ENCODE results near the gene MAP2K5.

Gene MAP2K5

DNA sequence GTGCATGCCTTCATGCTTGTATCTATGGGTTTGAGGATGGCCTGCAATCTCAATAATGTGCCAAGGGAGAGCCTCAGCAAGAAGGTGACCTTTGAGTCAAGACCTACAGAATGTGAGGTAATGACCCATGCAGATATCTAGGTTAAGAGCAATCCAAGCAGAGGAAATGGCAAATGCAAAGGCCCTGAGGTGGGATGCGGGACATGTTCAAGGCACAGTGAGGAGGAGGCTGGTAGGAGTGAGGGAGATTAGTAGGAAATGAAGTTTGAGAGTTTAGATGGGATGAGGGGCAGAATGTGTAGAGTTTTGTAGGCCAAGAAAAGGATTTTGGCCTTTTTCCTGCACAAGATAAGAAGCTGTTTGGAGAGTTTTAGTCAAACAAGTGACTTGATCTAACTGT, 4.7 kb upstream of the MAP2K5 start:
- no peak overlapping the region for H3K27ac Mint-ChIP-seq
- H3K4me3 Mint-ChIP-seq: peak overlapping the region; percentile 1
- H3K4me1 Mint-ChIP-seq: peaks cover 16% of the 10 kb centered on the region
- no peak for ATAC-seq (ENCODE audit: low read depth)
- DNase-seq (ENCODE audit: low spot score in 2 of 2): no peak
- H3K9me3 Mint-ChIP-seq: no peaks in the 10 kb centered on the region
- peaks cover 12% of the 10 kb centered on the region for H3K27me3 Mint-ChIP-seq
- H3K36me3 Mint-ChIP-seq: no peaks in the 10 kb centered on the region

- ATAC-seq (ENCODE audit: low read depth) (no peak), DNase-seq (ENCODE audit: low spot score in 2 of 2) (no peak)
- Mint-ChIP-seq H3K4me3 (peak overlapping the region; percentile 95), H3K36me3 (peaks cover 7% of the 10 kb centered on the region), H3K27me3 (no peaks in the 10 kb centered on the region), H3K27ac (peak overlapping the region; percentile 94), H3K4me1 (peaks cover 39% of the 10 kb centered on the region), H3K9me3 (no peaks in the 10 kb centered on the region)
These were observed 830 bp downstream of the MAP2K5 start for GRCh38 chr15:67543348-67543718.

GRCh38 chr15:67544475-67544874, 2.0 kb downstream of the MAP2K5 start:
- Mint-ChIP-seq H3K4me1 (peaks cover 37% of the 10 kb centered on the region), H3K9me3 (no peaks in the 10 kb centered on the region), H3K27me3 (no peaks in the 10 kb centered on the region), H3K27ac (no peak overlapping the region), H3K36me3 (peaks cover 7% of the 10 kb centered on the region), H3K4me3 (no peak overlapping the region)
- ATAC-seq (ENCODE audit: low read depth) (no peak), DNase-seq (ENCODE audit: low spot score in 2 of 2) (no peak)

GRCh38 chr15:67545864-67546263, 3.4 kb downstream of the MAP2K5 start:
- H3K36me3 Mint-ChIP-seq: peaks cover 13% of the 10 kb centered on the region
- H3K4me1 Mint-ChIP-seq: peaks cover 34% of the 10 kb centered on the region
- no peak for DNase-seq (ENCODE audit: low spot score in 2 of 2)
- no peak overlapping the region for H3K4me3 Mint-ChIP-seq
- peak overlapping the region; percentile 17 for H3K27ac Mint-ChIP-seq
- no peak for ATAC-seq (ENCODE audit: low read depth)
- H3K9me3 Mint-ChIP-seq: no peaks in the 10 kb centered on the region
- H3K27me3 Mint-ChIP-seq: no peaks in the 10 kb centered on the region

DNA sequence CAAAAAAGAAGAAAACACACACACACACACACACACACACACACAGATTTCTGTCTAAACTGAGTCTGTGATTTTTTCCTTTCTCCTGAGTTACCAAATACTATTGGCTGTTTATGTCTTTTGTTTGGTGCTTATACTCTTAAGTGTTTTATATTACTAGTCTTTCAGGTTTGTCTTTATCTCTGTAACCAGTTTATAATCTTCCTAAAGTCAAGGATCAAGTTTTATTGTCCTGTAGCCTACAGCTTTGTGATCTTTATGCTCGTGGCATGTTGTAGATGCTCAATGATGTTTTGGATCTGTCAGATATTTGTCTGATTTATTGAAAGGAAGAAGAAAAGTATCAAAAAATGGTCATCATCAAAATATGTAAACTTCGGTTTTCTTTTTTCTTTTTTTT, 4.6 kb downstream of the MAP2K5 start:
- Mint-ChIP-seq H3K4me1 (peaks cover 28% of the 10 kb centered on the region), H3K9me3 (no peaks in the 10 kb centered on the region), H3K27ac (no peak overlapping the region), H3K4me3 (no peak overlapping the region), H3K27me3 (no peaks in the 10 kb centered on the region), H3K36me3 (peaks cover 15% of the 10 kb centered on the region)
- ATAC-seq (ENCODE audit: low read depth): no peak
- DNase-seq (ENCODE audit: low spot score in 2 of 2): no peak

DNA sequence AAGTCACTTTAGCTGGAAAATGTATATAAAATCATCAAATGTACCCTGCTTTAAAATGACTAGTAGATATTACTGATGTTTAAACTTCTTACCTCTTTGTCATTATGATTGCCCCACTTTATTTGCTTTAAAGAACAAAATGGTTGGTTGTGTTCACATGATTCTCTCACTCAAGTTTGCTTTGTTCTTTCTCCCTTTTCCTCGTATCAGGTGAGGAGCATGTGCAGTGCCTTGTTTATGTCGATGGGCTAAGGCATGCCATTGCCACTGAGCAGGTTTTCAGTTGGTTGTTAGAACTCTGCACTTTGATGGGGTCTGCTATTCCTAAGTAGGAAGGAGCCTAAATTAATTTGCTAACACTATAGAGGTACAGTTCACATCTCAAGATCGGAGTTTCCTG, 5.3 kb downstream of the MAP2K5 start:
- ATAC-seq (ENCODE audit: low read depth) (no peak), DNase-seq (ENCODE audit: low spot score in 2 of 2) (no peak)
- H3K27me3 Mint-ChIP-seq: no peaks in the 10 kb centered on the region
- no peak overlapping the region for H3K27ac Mint-ChIP-seq
- peaks cover 15% of the 10 kb centered on the region for H3K36me3 Mint-ChIP-seq
- no peak overlapping the region for H3K4me3 Mint-ChIP-seq
- H3K9me3 Mint-ChIP-seq: no peaks in the 10 kb centered on the region
- H3K4me1 Mint-ChIP-seq: peaks cover 27% of the 10 kb centered on the region

GRCh38 chr15:67548236-67548852, 5.8 kb downstream of the MAP2K5 start:
- Mint-ChIP-seq H3K9me3 (no peaks in the 10 kb centered on the region), H3K27ac (no peak overlapping the region), H3K4me3 (no peak overlapping the region), H3K27me3 (no peaks in the 10 kb centered on the region), H3K36me3 (peaks cover 15% of the 10 kb centered on the region), H3K4me1 (peaks cover 22% of the 10 kb centered on the region)
- no peak for DNase-seq (ENCODE audit: low spot score in 2 of 2)
- ATAC-seq (ENCODE audit: low read depth): no peak

- Mint-ChIP-seq H3K36me3 (peaks cover 15% of the 10 kb centered on the region), H3K27me3 (no peaks in the 10 kb centered on the region), H3K9me3 (no peaks in the 10 kb centered on the region), H3K4me1 (peaks cover 18% of the 10 kb centered on the region), H3K27ac (no peak overlapping the region), H3K4me3 (no peak overlapping the region)
- ATAC-seq (ENCODE audit: low read depth): peak; percentile 44
- no peak for DNase-seq (ENCODE audit: low spot score in 2 of 2)
These were observed 6.6 kb downstream of the MAP2K5 start for GRCh38 chr15:67548862-67549651.

- no peak for ATAC-seq (ENCODE audit: low read depth)
- no peaks in the 10 kb centered on the region for H3K9me3 Mint-ChIP-seq
- no peak for DNase-seq (ENCODE audit: low spot score in 2 of 2)
- no peak overlapping the region for H3K4me3 Mint-ChIP-seq
- peaks cover 17% of the 10 kb centered on the region for H3K36me3 Mint-ChIP-seq
- H3K27ac Mint-ChIP-seq: no peak overlapping the region
- H3K4me1 Mint-ChIP-seq: peaks cover 16% of the 10 kb centered on the region
- no peaks in the 10 kb centered on the region for H3K27me3 Mint-ChIP-seq
These were observed 7.2 kb downstream of the MAP2K5 start for GRCh38 chr15:67549736-67550135.

- peaks cover 22% of the 10 kb centered on the region for H3K36me3 Mint-ChIP-seq
- no peaks in the 10 kb centered on the region for H3K27me3 Mint-ChIP-seq
- ATAC-seq (ENCODE audit: low read depth) (no peak), DNase-seq (ENCODE audit: low spot score in 2 of 2) (no peak)
- H3K9me3 Mint-ChIP-seq: no peaks in the 10 kb centered on the region
- no peak overlapping the region for H3K4me3 Mint-ChIP-seq
- peaks cover 15% of the 10 kb centered on the region for H3K4me1 Mint-ChIP-seq
- H3K27ac Mint-ChIP-seq: no peak overlapping the region
These were observed 8.0 kb downstream of the MAP2K5 start for GRCh38 chr15:67550522-67550921.

- Mint-ChIP-seq H3K27ac (no peak overlapping the region), H3K27me3 (no peaks in the 10 kb centered on the region), H3K4me3 (no peak overlapping the region), H3K36me3 (peaks cover 24% of the 10 kb centered on the region), H3K4me1 (peaks cover 15% of the 10 kb centered on the region), H3K9me3 (no peaks in the 10 kb centered on the region)
- DNase-seq (ENCODE audit: low spot score in 2 of 2): no peak
- ATAC-seq (ENCODE audit: low read depth): no peak
These were observed 8.8 kb downstream of the MAP2K5 start for GRCh38 chr15:67551207-67551743.

GRCh38 chr15:67554580-67554979, 12.1 kb downstream of the MAP2K5 start:
- Mint-ChIP-seq H3K4me1 (peaks cover 6% of the 10 kb centered on the region), H3K36me3 (peaks cover 38% of the 10 kb centered on the region), H3K27me3 (no peaks in the 10 kb centered on the region), H3K4me3 (no peak overlapping the region), H3K9me3 (no peaks in the 10 kb centered on the region), H3K27ac (no peak overlapping the region)
- no peak for ATAC-seq (ENCODE audit: low read depth)
- no peak for DNase-seq (ENCODE audit: low spot score in 2 of 2)

DNA sequence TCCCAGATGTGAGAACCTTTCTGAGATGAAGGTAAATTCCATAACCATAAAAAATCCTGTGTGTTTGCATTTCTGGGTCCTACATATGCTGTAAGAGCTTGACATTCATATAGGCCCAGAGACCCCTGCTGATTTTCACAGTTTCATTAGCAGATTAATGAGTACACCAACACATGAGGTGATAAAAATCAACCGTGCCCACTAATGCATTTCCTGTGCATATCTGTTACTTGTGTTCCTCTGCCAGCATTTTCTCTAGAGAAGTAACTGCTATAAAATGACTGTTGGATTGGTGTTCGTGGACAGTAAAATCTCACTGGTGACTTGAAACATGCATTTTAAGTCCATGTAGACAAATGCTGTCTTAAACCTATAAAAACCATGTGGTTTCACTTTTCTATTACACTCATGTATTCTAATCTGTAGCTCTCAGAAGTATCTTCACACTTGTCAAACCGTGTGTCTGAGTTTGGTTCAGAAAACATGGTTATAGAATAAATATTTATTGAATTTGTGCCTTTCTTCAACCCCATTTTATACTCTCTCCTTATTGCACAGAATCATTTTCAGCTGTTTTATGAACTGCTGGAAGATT, 14.6 kb downstream of the MAP2K5 start:
- no peaks in the 10 kb centered on the region for H3K27me3 Mint-ChIP-seq
- no peak overlapping the region for H3K4me3 Mint-ChIP-seq
- H3K27ac Mint-ChIP-seq: no peak overlapping the region
- DNase-seq (ENCODE audit: low spot score in 2 of 2) (no peak), ATAC-seq (ENCODE audit: low read depth) (no peak)
- peaks cover 37% of the 10 kb centered on the region for H3K36me3 Mint-ChIP-seq
- H3K4me1 Mint-ChIP-seq: peaks cover 6% of the 10 kb centered on the region
- H3K9me3 Mint-ChIP-seq: no peaks in the 10 kb centered on the region

- no peaks in the 10 kb centered on the region for H3K9me3 Mint-ChIP-seq
- peak overlapping the region; percentile 4 for H3K27ac Mint-ChIP-seq
- DNase-seq (ENCODE audit: low spot score in 2 of 2) (no peak), ATAC-seq (ENCODE audit: low read depth) (no peak)
- H3K27me3 Mint-ChIP-seq: no peaks in the 10 kb centered on the region
- H3K36me3 Mint-ChIP-seq: peaks cover 40% of the 10 kb centered on the region
- H3K4me1 Mint-ChIP-seq: peaks cover 9% of the 10 kb centered on the region
- no peak overlapping the region for H3K4me3 Mint-ChIP-seq
These were observed 16.0 kb downstream of the MAP2K5 start for GRCh38 chr15:67558502-67558901.

Measured in memory B cell (primary cell).